HepG2 (cell line): Measurements from ENCODE around the gene PATL1. TPM values are rescaled to one million over a fixed set of nuclear protein-coding genes. Genes with fewer than 3 reads are reported as not detected.
A peak's percentile ranks its signal among the peaks of the same experiment; 100 is the strongest.

ENCODE experiments used
- ADNP ChIP-seq: sonication (generic); formaldehyde crosslinking; IDR thresholded peaks from 2 replicates; pipeline ENCODE4 v1.4.0; 2020; ENCODE audit warnings: missing genetic modification reagents
- AGO2 ChIP-seq: fragments of 200-400 bp; formaldehyde crosslinking; optimal IDR thresholded peaks from 2 replicates; pipeline ENCODE3; 2017; ENCODE audit warnings: mild to moderate bottlenecking, low read depth, low read length, moderate library complexity
- ATF7 ChIP-seq, 2 experiments: fragments of 450-650 bp in 1 of 2; sonication (generic) in 1 of 2; formaldehyde crosslinking in 1 of 2; IDR thresholded peaks; 2 replicates each; pipeline versions ENCODE4 v1.4.0 to v1.6.1; 2016 to 2020; ENCODE audit warnings: antibody characterized with exemption in 1 of 2, mild to moderate bottlenecking in 1 of 2, missing genetic modification reagents in 1 of 2
- FOXK1 ChIP-seq: sonication (generic); formaldehyde crosslinking; IDR thresholded peaks from 2 replicates; pipeline ENCODE4 v1.4.0; 2020; ENCODE audit warnings: low read depth, missing genetic modification reagents, borderline replicate concordance
- HDAC6 ChIP-seq: fragments of 200-600 bp; sonication (generic); IDR thresholded peaks from 2 replicates; pipeline ENCODE4 v1.7.0; 2017; ENCODE audit warnings: mild to moderate bottlenecking, antibody characterized with exemption, low read length, low read depth
- MYPOP ChIP-seq: sonication (generic); formaldehyde crosslinking; IDR thresholded peaks from 2 replicates; pipeline ENCODE4 v1.8.1; 2023; ENCODE audit warnings: mild to moderate bottlenecking, moderate library complexity, missing genetic modification reagents
- NFAT5 ChIP-seq: sonication (generic); formaldehyde crosslinking; IDR thresholded peaks from 2 replicates; pipeline ENCODE4 v1.4.0; 2020; ENCODE audit warnings: missing genetic modification reagents
- NFYB ChIP-seq: sonication (generic); formaldehyde crosslinking; IDR thresholded peaks from 2 replicates; pipeline ENCODE4 v1.4.0; 2020; ENCODE audit warnings: missing genetic modification reagents
- REXO4 ChIP-seq: sonication (generic); formaldehyde crosslinking; IDR thresholded peaks from 2 replicates; pipeline ENCODE4 v1.8.0; 2022; ENCODE audit warnings: missing genetic modification reagents, mild to moderate bottlenecking, borderline replicate concordance
- SALL2 ChIP-seq: sonication (generic); formaldehyde crosslinking; IDR thresholded peaks from 2 replicates; pipeline ENCODE4 v1.8.1; 2023; ENCODE audit warnings: mild to moderate bottlenecking, missing genetic modification reagents, inconsistent platforms
- SIN3B ChIP-seq: fragments of 150-350 bp; IDR thresholded peaks from 2 replicates; pipeline ENCODE4 v1.6.1; 2014; ENCODE audit warnings: low read length
- SNAI1 ChIP-seq: sonication (generic); formaldehyde crosslinking; IDR thresholded peaks from 2 replicates; pipeline ENCODE4 v1.5.0; 2020; ENCODE audit warnings: mild to moderate bottlenecking, missing genetic modification reagents, borderline replicate concordance
- SP4 ChIP-seq: sonication (generic); formaldehyde crosslinking; IDR thresholded peaks from 2 replicates; pipeline ENCODE4 v1.8.1; 2023; ENCODE audit warnings: mild to moderate bottlenecking, missing genetic modification reagents
- THAP8 ChIP-seq: sonication (generic); formaldehyde crosslinking; IDR thresholded peaks from 2 replicates; pipeline ENCODE4 v1.5.1; 2020; ENCODE audit warnings: missing genetic modification reagents, mild to moderate bottlenecking, borderline replicate concordance
- ZBTB26 ChIP-seq: IDR thresholded peaks from 2 replicates; pipeline ENCODE4 v1.6.1; 2016; ENCODE audit warnings: missing compliant biosample characterization, missing genetic modification reagents, borderline replicate concordance
- ZFAT ChIP-seq: sonication (generic); formaldehyde crosslinking; conservative IDR thresholded peaks from 2 replicates; pipeline ENCODE4 v1.8.1; 2023; ENCODE audit warnings: missing genetic modification reagents, inconsistent platforms
- ZNF101 ChIP-seq: sonication (generic); formaldehyde crosslinking; IDR thresholded peaks from 2 replicates; pipeline ENCODE4 v1.4.0; 2020; ENCODE audit warnings: mild to moderate bottlenecking, low read depth, missing genetic modification reagents, borderline replicate concordance
- ZNF501 ChIP-seq: sonication (generic); formaldehyde crosslinking; IDR thresholded peaks from 2 replicates; pipeline ENCODE4 v1.5.1; 2020; ENCODE audit warnings: mild to moderate bottlenecking, moderate library complexity, missing genetic modification reagents
- ZNF580 ChIP-seq: IDR thresholded peaks from 2 replicates; pipeline ENCODE4 v1.6.1; 2016; ENCODE audit warnings: low read depth, borderline replicate concordance
- ZNF607 ChIP-seq: sonication (generic); formaldehyde crosslinking; IDR thresholded peaks from 2 replicates; pipeline ENCODE4 v1.5.1; 2020; ENCODE audit warnings: missing genetic modification reagents, mild to moderate bottlenecking, borderline replicate concordance
- polyA plus RNA-seq, 8 experiments: library from polyadenylated mRNA; depleted of rRNA in 3 of 8; stranded (reverse) in 7 of 8; unstranded in 1 of 8; fragments of >200 nt; fragmentation: Illumina TruSeq in 4 of 8; extraction: Trizol in 4 of 8; gene quantifications; 2 replicates each; pipeline versions ENCODE4 v1.2.1 to v1.2.3, GENCODE V29; 2011 to 2016; ENCODE audit warnings: low read depth in 4 of 8, missing spikeins in 1 of 8, mixed read lengths in 1 of 8; ENCODE audit not compliant: insufficient read depth in 1 of 8
- total RNA-seq, 5 experiments: library from RNA; depleted of rRNA; stranded (reverse); fragments of >200 nt; fragmentation: Illumina TruSeq; extraction: Trizol; gene quantifications; 2 replicates each; pipeline ENCODE4 v1.2.3, GENCODE V29; 2016; ENCODE audit warnings: low read depth in 1 of 5

The PATL1 gene
- total and polyA plus RNA-seq, 2 of the 13 experiments (the other 11 are each of a cell fraction or from before 2014, with no cell fraction given), result 12.9 to 26.8 TPM

- TF ChIP-seq ZNF580 (CRISPR knock-in tag) (0 out of 2 replicates have a peak, but pooled peaks have one; percentile 29), NFAT5 (0 out of 2 replicates have a peak, but pooled peaks have one; percentile 29), MYPOP (CRISPR knock-in tag) (peak; percentile 85), NFYB (CRISPR knock-in tag) (peak; percentile 54; the same call in 1 of the 2 replicates), ZBTB26 (CRISPR knock-in tag) (peak; percentile 43; the same call in 1 of the 2 replicates), ZFAT (CRISPR knock-in tag) (peak; percentile 66; the same call in 1 of the 2 replicates), SIN3B (no peak), SALL2 (CRISPR knock-in tag) (peak; percentile 86), FOXK1 (CRISPR knock-in tag) (peak; percentile 31; the same call in 1 of the 2 replicates), HDAC6 (no peak), ZNF501 (CRISPR knock-in tag) (peak; percentile 90), AGO2 (no peak), ATF7 (IDR thresholded peaks at IDR 0.05) (no peak), ATF7 (CRISPR knock-in tag; IDR thresholded peaks at IDR 0.05) (no peak), SP4 (CRISPR knock-in tag) (0 out of 2 replicates have a peak, but pooled peaks have one; percentile 71), REXO4 (CRISPR knock-in tag) (no peak), THAP8 (CRISPR knock-in tag) (0 out of 2 replicates have a peak, but pooled peaks have one; percentile 42), ZNF101 (CRISPR knock-in tag) (no peak), SNAI1 (CRISPR knock-in tag) (peak; percentile 46; the same call in 1 of the 2 replicates), ADNP (CRISPR knock-in tag) (no peak), ZNF607 (CRISPR knock-in tag) (no peak; the same call in 1 of the 2 replicates)
These were observed at the start of gene PATL1 (continued) for GRCh38 chr11:59668950-59669610.
